HepG2 (cell line): ENCODE measurements around the gene VSX1. TPM values are rescaled to one million over a fixed set of nuclear protein-coding genes. Genes with fewer than 3 reads are reported as not detected.

Source experiments
- ATAC-seq: fragments of 200-7000 bp; cut with Tn5 transposase; 3 replicates; pipeline ENCODE4 v1.9.1; 2020; ENCODE audit warnings: mild to moderate bottlenecking, moderate library complexity
- BruUV-seq: library from RNA; stranded (reverse); fragments of 400-500 nt; replicated peaks from 2 replicates; lab custom pipeline; 2021; lab: Mats Ljungman, UMichigan
- CTCF ChIA-PET: fragments of 300-600 bp; formaldehyde crosslinking; extraction: SDS; loops from one replicate; lab custom pipeline; 2021; ENCODE audit warnings: low total read pairs, inconsistent platforms, low intra/inter-chr PET ratio; lab: Yijun Ruan, JAX
- POLR2A ChIA-PET: fragments of 350-600 bp; sonication (Branson Sonifier 250); formaldehyde crosslinking; loops from one replicate; lab custom pipeline; 2020; ENCODE audit warnings: antibody characterized with exemption, inconsistent platforms; lab: Yijun Ruan, JAX
- DNase-seq: peaks from one replicate; pipeline ENCODE4 v3.0.0-alpha.2; 2015; ENCODE audit warnings: low spot score
- FAIRE-seq: peaks from 3 replicates; lab custom pipeline; 2011; peaks lifted over from hg19 to GRCh38; lab: Jason Lieb, UNC
- H2AFZ ChIP-seq: one replicate; pipeline ENCODE4 v1.6.1; 2011; ENCODE audit warnings: low read length, inconsistent platforms
- H3K27ac ChIP-seq: fragments of 300-600 bp; 3 replicates; pipeline ENCODE4 v1.8.0; 2011; ENCODE audit warnings: mixed run types, mild to moderate bottlenecking, mixed read lengths, low read length, inconsistent platforms; ENCODE audit not compliant: insufficient read depth; ENCODE audit errors: extremely low read length
- H3K27me3 ChIP-seq, 2 experiments: fragments of 200-600 bp in 1 of 2; 2 replicates in 1 of 2; 3 replicates in 1 of 2; pipeline versions ENCODE4 v1.6.0 to v1.8.0; 2011; ENCODE audit warnings: low read length in 2 of 2, mild to moderate bottlenecking in 2 of 2, moderate library complexity in 2 of 2, inconsistent platforms in 1 of 2; ENCODE audit not compliant: insufficient read depth in 2 of 2, control insufficient read depth in 1 of 2
- H3K36me3 ChIP-seq, 2 experiments: fragments of 200-600 bp in 1 of 2; replicated peaks in 1 of 2; 2 replicates in 1 of 2; 3 replicates in 1 of 2; pipeline versions ENCODE4 v1.5.1 to v1.8.0; 2011; ENCODE audit warnings: low read length in 2 of 2, inconsistent platforms in 1 of 2; ENCODE audit not compliant: insufficient read depth in 2 of 2, control insufficient read depth in 1 of 2
- H3K4me1 ChIP-seq: 2 replicates; pipeline ENCODE4 v1.5.1; 2012; ENCODE audit warnings: low read length, inconsistent platforms; ENCODE audit not compliant: insufficient read depth
- H3K4me2 ChIP-seq: 2 replicates; pipeline ENCODE4 v1.6.0; 2011; ENCODE audit warnings: low read depth, low read length, inconsistent platforms
- H3K4me3 ChIP-seq, 3 experiments: fragments of 200-600 bp in 1 of 3; sonication (generic), shearing (Covaris generic) in 1 of 3; replicated peaks in 1 of 3; 2 replicates each; pipeline ENCODE4 v1.5.1; 2011 to 2016; ENCODE audit warnings: low read length in 3 of 3, inconsistent platforms in 2 of 3, low read depth in 2 of 3, mild to moderate bottlenecking in 2 of 3, control low read depth in 1 of 3, mixed read lengths in 1 of 3; ENCODE audit not compliant: insufficient read depth in 1 of 3
- H3K79me2 ChIP-seq: one replicate; pipeline ENCODE4 v1.6.1; 2011; ENCODE audit warnings: low read length, inconsistent platforms; ENCODE audit not compliant: insufficient read depth
- H3K9ac ChIP-seq: 2 replicates; pipeline ENCODE4 v1.6.0; 2011; ENCODE audit warnings: mild to moderate bottlenecking, low read depth, low read length, inconsistent platforms; ENCODE audit not compliant: insufficient read depth
- H3K9me3 ChIP-seq: 2 replicates; pipeline ENCODE4 v1.5.1; 2012; ENCODE audit warnings: mild to moderate bottlenecking, low read length
- H4K20me1 ChIP-seq: 2 replicates; pipeline ENCODE4 v1.6.0; 2011; ENCODE audit warnings: inconsistent platforms, mild to moderate bottlenecking, low read length, moderate library complexity; ENCODE audit not compliant: insufficient read depth
- CBX1 ChIP-seq: IDR thresholded peaks from one replicate; pipeline ENCODE4 v1.6.1; 2016; ENCODE audit warnings: antibody characterized with exemption, low read depth
- POLR2AphosphoS2 ChIP-seq: IDR thresholded peaks from 2 replicates; pipeline ENCODE4 v1.6.1; 2011; ENCODE audit warnings: low read depth, low read length, improper control_type of control experiment
- PRMT3 ChIP-seq: sonication (generic); formaldehyde crosslinking; IDR thresholded peaks from 2 replicates; pipeline ENCODE4 v1.8.1; 2022; ENCODE audit warnings: low read depth, mild to moderate bottlenecking, moderate library complexity, missing genetic modification reagents, borderline replicate concordance
- SOX13 ChIP-seq, 3 experiments: fragments of 450-650 bp in 1 of 3; sonication (generic) in 1 of 3; formaldehyde crosslinking in 1 of 3; IDR thresholded peaks in 2 of 3; conservative IDR thresholded peaks in 1 of 3; 2 replicates each; pipeline versions ENCODE4 v1.5.0 to v1.6.1; 2016 to 2020; ENCODE audit warnings: antibody characterized with exemption in 1 of 3, mild to moderate bottlenecking in 1 of 3, missing compliant biosample characterization in 1 of 3, missing genetic modification reagents in 1 of 3, moderate library complexity in 1 of 3
- STAG1 ChIP-seq: sonication (generic); formaldehyde crosslinking; IDR thresholded peaks from 2 replicates; pipeline ENCODE4 v1.4.0; 2020; ENCODE audit warnings: missing genetic modification reagents
- ZNF781 ChIP-seq: sonication (generic); formaldehyde crosslinking; IDR thresholded peaks from 2 replicates; pipeline ENCODE4 v1.5.1; 2020; ENCODE audit warnings: borderline replicate concordance, mild to moderate bottlenecking, missing genetic modification reagents; ENCODE audit errors: not compliant biosample characterization
- WGBS: methylation state at CpG from one replicate; pipeline ENCODE4 v1.1.6; 2017; ENCODE audit warnings: low lambda C conversion rate; 5-methylcytosine and 5-hydroxymethylcytosine counted together
- in situ Hi-C: cut with HindIII; loops from 2 replicates; pipeline ENCODE4 v1.10.0; 2017; ENCODE audit warnings: low pct_unique_long_range_greater_than_20kb; ENCODE audit not compliant: extremely low pct_ligation_motif_present
- intact Hi-C: fragments of 100-400 bp; cut with micrococcal nuclease; formaldehyde crosslinking; loops from one replicate; pipeline ENCODE4 v1.10.0; 2022; ENCODE audit not compliant: unreplicated experiment
- polyA plus RNA-seq, 8 experiments: library from polyadenylated mRNA; depleted of rRNA in 3 of 8; stranded (reverse) in 7 of 8; unstranded in 1 of 8; fragments of >200 nt; fragmentation: Illumina TruSeq in 4 of 8; extraction: Trizol in 4 of 8; gene quantifications; 2 replicates each; pipeline versions ENCODE4 v1.2.1 to v1.2.3, GENCODE V29; 2011 to 2016; ENCODE audit warnings: low read depth in 4 of 8, missing spikeins in 1 of 8, mixed read lengths in 1 of 8; ENCODE audit not compliant: insufficient read depth in 1 of 8
- total RNA-seq, 5 experiments: library from RNA; depleted of rRNA; stranded (reverse); fragments of >200 nt; fragmentation: Illumina TruSeq; extraction: Trizol; gene quantifications; 2 replicates each; pipeline ENCODE4 v1.2.3, GENCODE V29; 2016; ENCODE audit warnings: low read depth in 1 of 5
- TF ChIP-seq, protein P1 (sequence below): sonication (generic); formaldehyde crosslinking; IDR thresholded peaks from 2 replicates; pipeline ENCODE4 v1.4.0; 2020; ENCODE audit warnings: missing genetic modification reagents, borderline replicate concordance
- TF ChIP-seq, protein P2 (sequence below): sonication (generic); formaldehyde crosslinking; IDR thresholded peaks from 2 replicates; pipeline ENCODE4 v1.5.1; 2020; ENCODE audit warnings: mild to moderate bottlenecking, missing genetic modification reagents, moderate library complexity
- TF ChIP-seq, protein P3 (sequence below): sonication (generic); formaldehyde crosslinking; IDR thresholded peaks from 2 replicates; pipeline ENCODE4 v1.5.0; 2020; ENCODE audit warnings: mild to moderate bottlenecking, missing genetic modification reagents, moderate library complexity

Gene VSX1
- total and polyA plus RNA-seq, 2 of the 13 experiments (the other 11 are each of a cell fraction or from before 2014, with no cell fraction given) = 0.04 TPM; not detected in 1

DNA sequence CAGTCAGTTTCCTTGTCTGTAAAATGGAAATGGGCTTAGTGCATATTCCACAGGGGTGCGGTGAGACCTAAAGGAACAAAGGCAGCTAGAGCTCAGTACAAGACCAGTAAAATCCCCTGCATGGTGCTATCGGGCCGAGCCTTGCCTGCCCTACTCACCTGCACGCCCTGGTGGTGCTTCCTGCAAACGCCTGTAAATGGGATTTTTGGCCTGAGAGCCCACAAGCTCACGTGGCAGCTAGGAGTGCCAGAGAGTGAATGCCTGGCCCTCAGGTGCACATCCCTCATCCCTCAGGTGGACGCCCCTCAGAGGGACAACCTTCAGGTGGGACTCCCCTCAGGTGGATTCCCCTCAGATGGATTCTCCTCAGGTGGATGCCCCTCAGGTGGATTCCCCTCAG, 48.0 kb upstream of the VSX1 start:
- TF ChIP-seq CBX1 (no peak), ZNF781 (CRISPR knock-in tag) (no peak), POLR2AphosphoS2 (no peak), PRMT3 (no peak), SOX13 (IDR thresholded peaks at IDR 0.05) (no peak), SOX13 (CRISPR knock-in tag; conservative IDR thresholded peaks at IDR 0.05 in 1 of 2, IDR thresholded peaks at IDR 0.05 in 1 of 2) (no peak), STAG1 (CRISPR knock-in tag) (peak; percentile 24; the same call in 1 of the 2 replicates)
- TF ChIP-seq, protein P1, sequence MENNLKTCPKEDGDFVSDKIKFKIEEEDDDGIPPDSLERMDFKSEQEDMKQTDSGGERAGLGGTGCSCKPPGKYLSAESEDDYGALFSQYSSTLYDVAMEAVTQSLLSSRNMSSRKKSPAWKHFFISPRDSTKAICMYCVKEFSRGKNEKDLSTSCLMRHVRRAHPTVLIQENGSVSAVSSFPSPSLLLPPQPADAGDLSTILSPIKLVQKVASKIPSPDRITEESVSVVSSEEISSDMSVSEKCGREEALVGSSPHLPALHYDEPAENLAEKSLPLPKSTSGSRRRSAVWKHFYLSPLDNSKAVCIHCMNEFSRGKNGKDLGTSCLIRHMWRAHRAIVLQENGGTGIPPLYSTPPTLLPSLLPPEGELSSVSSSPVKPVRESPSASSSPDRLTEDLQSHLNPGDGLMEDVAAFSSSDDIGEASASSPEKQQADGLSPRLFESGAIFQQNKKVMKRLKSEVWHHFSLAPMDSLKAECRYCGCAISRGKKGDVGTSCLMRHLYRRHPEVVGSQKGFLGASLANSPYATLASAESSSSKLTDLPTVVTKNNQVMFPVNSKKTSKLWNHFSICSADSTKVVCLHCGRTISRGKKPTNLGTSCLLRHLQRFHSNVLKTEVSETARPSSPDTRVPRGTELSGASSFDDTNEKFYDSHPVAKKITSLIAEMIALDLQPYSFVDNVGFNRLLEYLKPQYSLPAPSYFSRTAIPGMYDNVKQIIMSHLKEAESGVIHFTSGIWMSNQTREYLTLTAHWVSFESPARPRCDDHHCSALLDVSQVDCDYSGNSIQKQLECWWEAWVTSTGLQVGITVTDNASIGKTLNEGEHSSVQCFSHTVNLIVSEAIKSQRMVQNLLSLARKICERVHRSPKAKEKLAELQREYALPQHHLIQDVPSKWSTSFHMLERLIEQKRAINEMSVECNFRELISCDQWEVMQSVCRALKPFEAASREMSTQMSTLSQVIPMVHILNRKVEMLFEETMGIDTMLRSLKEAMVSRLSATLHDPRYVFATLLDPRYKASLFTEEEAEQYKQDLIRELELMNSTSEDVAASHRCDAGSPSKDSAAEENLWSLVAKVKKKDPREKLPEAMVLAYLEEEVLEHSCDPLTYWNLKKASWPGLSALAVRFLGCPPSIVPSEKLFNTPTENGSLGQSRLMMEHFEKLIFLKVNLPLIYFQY (CRISPR knock-in tag) = no peak
- TF ChIP-seq, protein P2, sequence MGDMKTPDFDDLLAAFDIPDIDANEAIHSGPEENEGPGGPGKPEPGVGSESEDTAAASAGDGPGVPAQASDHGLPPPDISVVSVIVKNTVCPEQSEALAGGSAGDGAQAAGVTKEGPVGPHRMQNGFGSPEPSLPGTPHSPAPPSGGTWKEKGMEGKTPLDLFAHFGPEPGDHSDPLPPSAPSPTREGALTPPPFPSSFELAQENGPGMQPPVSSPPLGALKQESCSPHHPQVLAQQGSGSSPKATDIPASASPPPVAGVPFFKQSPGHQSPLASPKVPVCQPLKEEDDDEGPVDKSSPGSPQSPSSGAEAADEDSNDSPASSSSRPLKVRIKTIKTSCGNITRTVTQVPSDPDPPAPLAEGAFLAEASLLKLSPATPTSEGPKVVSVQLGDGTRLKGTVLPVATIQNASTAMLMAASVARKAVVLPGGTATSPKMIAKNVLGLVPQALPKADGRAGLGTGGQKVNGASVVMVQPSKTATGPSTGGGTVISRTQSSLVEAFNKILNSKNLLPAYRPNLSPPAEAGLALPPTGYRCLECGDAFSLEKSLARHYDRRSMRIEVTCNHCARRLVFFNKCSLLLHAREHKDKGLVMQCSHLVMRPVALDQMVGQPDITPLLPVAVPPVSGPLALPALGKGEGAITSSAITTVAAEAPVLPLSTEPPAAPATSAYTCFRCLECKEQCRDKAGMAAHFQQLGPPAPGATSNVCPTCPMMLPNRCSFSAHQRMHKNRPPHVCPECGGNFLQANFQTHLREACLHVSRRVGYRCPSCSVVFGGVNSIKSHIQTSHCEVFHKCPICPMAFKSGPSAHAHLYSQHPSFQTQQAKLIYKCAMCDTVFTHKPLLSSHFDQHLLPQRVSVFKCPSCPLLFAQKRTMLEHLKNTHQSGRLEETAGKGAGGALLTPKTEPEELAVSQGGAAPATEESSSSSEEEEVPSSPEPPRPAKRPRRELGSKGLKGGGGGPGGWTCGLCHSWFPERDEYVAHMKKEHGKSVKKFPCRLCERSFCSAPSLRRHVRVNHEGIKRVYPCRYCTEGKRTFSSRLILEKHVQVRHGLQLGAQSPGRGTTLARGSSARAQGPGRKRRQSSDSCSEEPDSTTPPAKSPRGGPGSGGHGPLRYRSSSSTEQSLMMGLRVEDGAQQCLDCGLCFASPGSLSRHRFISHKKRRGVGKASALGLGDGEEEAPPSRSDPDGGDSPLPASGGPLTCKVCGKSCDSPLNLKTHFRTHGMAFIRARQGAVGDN (CRISPR knock-in tag) = 0 out of 2 replicates have a peak, but pooled peaks have one; percentile 13
- TF ChIP-seq, protein P3, sequence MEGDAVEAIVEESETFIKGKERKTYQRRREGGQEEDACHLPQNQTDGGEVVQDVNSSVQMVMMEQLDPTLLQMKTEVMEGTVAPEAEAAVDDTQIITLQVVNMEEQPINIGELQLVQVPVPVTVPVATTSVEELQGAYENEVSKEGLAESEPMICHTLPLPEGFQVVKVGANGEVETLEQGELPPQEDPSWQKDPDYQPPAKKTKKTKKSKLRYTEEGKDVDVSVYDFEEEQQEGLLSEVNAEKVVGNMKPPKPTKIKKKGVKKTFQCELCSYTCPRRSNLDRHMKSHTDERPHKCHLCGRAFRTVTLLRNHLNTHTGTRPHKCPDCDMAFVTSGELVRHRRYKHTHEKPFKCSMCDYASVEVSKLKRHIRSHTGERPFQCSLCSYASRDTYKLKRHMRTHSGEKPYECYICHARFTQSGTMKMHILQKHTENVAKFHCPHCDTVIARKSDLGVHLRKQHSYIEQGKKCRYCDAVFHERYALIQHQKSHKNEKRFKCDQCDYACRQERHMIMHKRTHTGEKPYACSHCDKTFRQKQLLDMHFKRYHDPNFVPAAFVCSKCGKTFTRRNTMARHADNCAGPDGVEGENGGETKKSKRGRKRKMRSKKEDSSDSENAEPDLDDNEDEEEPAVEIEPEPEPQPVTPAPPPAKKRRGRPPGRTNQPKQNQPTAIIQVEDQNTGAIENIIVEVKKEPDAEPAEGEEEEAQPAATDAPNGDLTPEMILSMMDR = peak; percentile 29
- Histone ChIP-seq H3K27ac (no peak overlapping the region), H3K9me3 (no peaks in the 10 kb centered on the region), H3K9ac (no peak overlapping the region), H2AFZ (no peak overlapping the region), H3K4me1 (no peaks in the 10 kb centered on the region), H3K4me3 (no peak overlapping the region), H3K36me3 (no peaks in the 10 kb centered on the region), H3K27me3 (peaks cover 2 to 34% of the 10 kb centered on the region in 2 experiments; a peak in 4 of 5 replicates), H4K20me1 (no peaks in the 10 kb centered on the region), H3K79me2 (no peaks in the 10 kb centered on the region), H3K4me2 (no peak overlapping the region)
- in situ Hi-C loops = no loop called here
- ChIA-PET POLR2A (no interaction called here), CTCF (no interaction called here)
- FAIRE-seq (no peak), ATAC-seq (peak; percentile 67), DNase-seq (no peak)
- intact Hi-C loops = no loop called here
- WGBS = 7% methylated on average over 7 of the region's 7 CpGs
- no TSS peak for BruUV-seq
